SKM-1 (cell line): ENCODE results near the gene CXorf58.
"Not testable (repeated sequence)": the region's sequence is repeated elsewhere in the genome, so short reads cannot be mapped to it uniquely, and the experiment has no call there.

ENCODE experiments used
- DNase-seq: peaks from one replicate; lab custom pipeline; 2025; ENCODE audit not compliant: unreplicated experiment; lab: John Stamatoyannopoulos, UW

CXorf58 gene

GRCh38 chrX:23952984-23953907, 45.4 kb downstream of the CXorf58 start:
- no peak for DNase-seq

- DNase-seq = no peak
Measured at GRCh38 chrX:23953908-23954269, 46.1 kb downstream of the CXorf58 start.

- DNase-seq = no peak
Measured at GRCh38 chrX:23954396-23954795, 46.6 kb downstream of the CXorf58 start.

GRCh38 chrX:23959781-23960180, 52.0 kb downstream of the CXorf58 start:
- DNase-seq = peak; percentile 13

- DNase-seq = no peak
Measured at GRCh38 chrX:23964191-23964590, 56.4 kb downstream of the CXorf58 start.

- not testable (repeated sequence) for DNase-seq
Measured at GRCh38 chrX:23965630-23966029, 57.8 kb downstream of the CXorf58 start.

- DNase-seq = no peak
Measured at GRCh38 chrX:23978491-23978890, 70.7 kb downstream of the CXorf58 start.

- DNase-seq = no peak
Measured at GRCh38 chrX:23980011-23980441, 72.2 kb downstream of the CXorf58 start.

GRCh38 chrX:23981222-23981621, 73.4 kb downstream of the CXorf58 start:
- no peak for DNase-seq

GRCh38 chrX:23981711-23982110, 73.9 kb downstream of the CXorf58 start:
- no peak for DNase-seq

GRCh38 chrX:23982891-23983290, 75.1 kb downstream of the CXorf58 start:
- no peak for DNase-seq
